K562 (cell line): Measurements from ENCODE around the gene ISG20L2. TPM values are rescaled to one million over a fixed set of nuclear protein-coding genes. Genes with fewer than 3 reads are reported as not detected.

ENCODE experiments used
- ATAC-seq: fragments of 200-7000 bp; cut with Tn5 transposase; 3 replicates; pipeline ENCODE4 v1.9.1; 2020; ENCODE audit warnings: moderate library complexity
- BruUV-seq: library from RNA; stranded (reverse); fragments of 400-500 nt; replicated peaks from 2 replicates; lab custom pipeline; 2021; lab: Mats Ljungman, UMichigan
- CTCF ChIA-PET: fragments of 300-600 bp; formaldehyde crosslinking; extraction: SDS; loops from one replicate; lab custom pipeline; 2021; ENCODE audit warnings: low intra/inter-chr PET ratio; lab: Yijun Ruan, JAX
- POLR2A ChIA-PET: fragments of 300-600, 350-650 bp; sonication (Branson Sonifier 250); formaldehyde crosslinking; extraction: SDS; loops from one replicate; lab custom pipeline; 2021; ENCODE audit warnings: antibody characterized with exemption, inconsistent platforms; lab: Yijun Ruan, JAX
- DNase-seq, 4 experiments: peaks; one replicate each; pipeline versions ENCODE4 v3.0.0 to v3.0.0-alpha.2; 2011 to 2018; ENCODE audit warnings: low spot score in 3 of 4, mixed read lengths in 3 of 4; ENCODE audit errors: extremely low read depth in 1 of 4
- FAIRE-seq: peaks from 2 replicates; lab custom pipeline; 2011; peaks lifted over from hg19 to GRCh38; lab: Jason Lieb, UNC
- H2AFZ ChIP-seq: 2 replicates; pipeline ENCODE4 v1.6.0; 2011; ENCODE audit warnings: low read depth, low read length, control low read depth, inconsistent platforms
- H3K27ac ChIP-seq: fragments of 200-600 bp; 3 replicates; pipeline ENCODE4 v1.8.0; 2011; ENCODE audit warnings: low read depth, mild to moderate bottlenecking, control low read depth, inconsistent platforms, low read length, moderate library complexity, mixed read lengths; ENCODE audit errors: extremely low read depth
- H3K27me3 ChIP-seq, 2 experiments: fragments of 300-600 bp in 1 of 2; 2 replicates in 1 of 2; 3 replicates in 1 of 2; pipeline versions ENCODE4 v1.6.0 to v1.8.0; 2011; ENCODE audit warnings: inconsistent platforms in 2 of 2, low read length in 2 of 2, mild to moderate bottlenecking in 1 of 2, mixed read lengths in 1 of 2, moderate library complexity in 1 of 2; ENCODE audit not compliant: control insufficient read depth in 2 of 2, insufficient read depth in 2 of 2
- H3K36me3 ChIP-seq: fragments of 300-600 bp; 3 replicates; pipeline ENCODE4 v1.8.0; 2011; ENCODE audit warnings: mild to moderate bottlenecking, low read length, inconsistent platforms; ENCODE audit not compliant: control insufficient read depth, insufficient read depth
- H3K4me1 ChIP-seq, 2 experiments: fragments of 200-600 bp in 1 of 2; replicated peaks in 1 of 2; 2 replicates in 1 of 2; 3 replicates in 1 of 2; pipeline versions ENCODE4 v1.5.1 to v1.8.0; 2011; ENCODE audit warnings: inconsistent platforms in 2 of 2, low read length in 2 of 2, mild to moderate bottlenecking in 1 of 2, mixed read lengths in 1 of 2, moderate library complexity in 1 of 2; ENCODE audit not compliant: control insufficient read depth in 2 of 2, insufficient read depth in 2 of 2
- H3K4me2 ChIP-seq: 2 replicates; pipeline ENCODE4 v1.6.1; 2011; ENCODE audit warnings: low read length, control low read depth, inconsistent platforms, mixed read lengths; ENCODE audit not compliant: insufficient read depth
- H3K4me3 ChIP-seq: fragments of 200-600 bp; sonication (generic), shearing (Covaris generic); 2 replicates; pipeline ENCODE4 v1.5.1; 2016; ENCODE audit warnings: control low read depth, inconsistent platforms
- H3K79me2 ChIP-seq: fragments of 200-600 bp; 3 replicates; pipeline ENCODE4 v1.8.0; 2011; ENCODE audit warnings: low read length, inconsistent platforms; ENCODE audit not compliant: control insufficient read depth, insufficient read depth
- H3K9ac ChIP-seq, 2 experiments: 2 replicates each; pipeline versions ENCODE4 v1.6.0 to v1.6.1; 2011; ENCODE audit warnings: low read depth in 2 of 2, low read length in 2 of 2, control low read depth in 1 of 2, inconsistent platforms in 1 of 2, mild to moderate bottlenecking in 1 of 2, mixed read lengths in 1 of 2; ENCODE audit not compliant: insufficient read depth in 1 of 2
- H3K9me1 ChIP-seq: one replicate; pipeline ENCODE4 v1.6.0; 2011; ENCODE audit warnings: inconsistent platforms, mild to moderate bottlenecking, low read length, moderate library complexity; ENCODE audit not compliant: control insufficient read depth, insufficient read depth
- H3K9me3 ChIP-seq: replicated peaks from 2 replicates; pipeline ENCODE4 v1.5.1; 2011; ENCODE audit warnings: low read depth, low read length, inconsistent platforms; ENCODE audit not compliant: control insufficient read depth, insufficient read depth
- H4K20me1 ChIP-seq: replicated peaks from 2 replicates; pipeline ENCODE4 v1.6.1; 2011; ENCODE audit warnings: low read length, inconsistent platforms, mixed read lengths; ENCODE audit not compliant: control insufficient read depth, insufficient read depth
- CHD4 ChIP-seq: fragments of 200-600 bp; sonication (generic); IDR thresholded peaks from 3 replicates; pipeline ENCODE4 v1.6.1; 2012; ENCODE audit warnings: low read depth, mild to moderate bottlenecking, mixed read lengths, low read length, inconsistent platforms; ENCODE audit not compliant: insufficient read depth, insufficient replicate concordance, poor library complexity, severe bottlenecking
- E2F3 ChIP-seq: fragments of 250-450 bp; sonication (Bioruptor Pico); IDR thresholded peaks from 2 replicates; pipeline ENCODE4 v1.4.0; 2020; ENCODE audit warnings: mild to moderate bottlenecking
- HNRNPUL1 ChIP-seq: fragments of 200-400 bp; formaldehyde crosslinking; IDR thresholded peaks from 2 replicates; pipeline ENCODE4 v1.6.1; 2017; ENCODE audit warnings: low read length
- KDM4B ChIP-seq, 2 experiments: fragments of 450-650 bp in 1 of 2; sonication (generic) in 1 of 2; IDR thresholded peaks; 2 replicates each; pipeline ENCODE4 v1.6.1; 2016 to 2017; ENCODE audit warnings: borderline replicate concordance in 2 of 2, antibody characterized with exemption in 1 of 2, low read depth in 1 of 2, mild to moderate bottlenecking in 1 of 2
- NR2F6 ChIP-seq: fragments of 450-650 bp; formaldehyde crosslinking; IDR thresholded peaks from 2 replicates; pipeline ENCODE4 v1.4.0; 2020; ENCODE audit warnings: mild to moderate bottlenecking
- POLR2AphosphoS5 ChIP-seq: IDR thresholded peaks from 2 replicates; pipeline ENCODE4 v1.6.1; 2011; ENCODE audit warnings: mild to moderate bottlenecking, low read depth, low read length, moderate library complexity; ENCODE audit not compliant: control insufficient read depth, insufficient read depth
- POLR2G ChIP-seq: fragments of 200-400 bp; formaldehyde crosslinking; IDR thresholded peaks from 2 replicates; pipeline ENCODE4 v1.6.1; 2017; ENCODE audit warnings: low read depth, mild to moderate bottlenecking, antibody characterized with exemption, low read length, moderate library complexity
- ZNF239 ChIP-seq: fragments of 250-450 bp; sonication (Bioruptor Pico); IDR thresholded peaks from 2 replicates; pipeline ENCODE4 v1.4.0; 2020; ENCODE audit warnings: mild to moderate bottlenecking
- ZNF644 ChIP-seq: fragments of 200-800 bp; sonication (Bioruptor generic); IDR thresholded peaks from 2 replicates; pipeline ENCODE4 v1.6.1; 2016; ENCODE audit warnings: low read depth, missing genetic modification characterization, missing compliant biosample characterization
- WGBS: fragments of 100-300 bp; shearing (Covaris generic); methylation state at CpG from one replicate; pipeline ENCODE4 v1.1.6; 2016; ENCODE audit warnings: low coverage, mixed read lengths; ENCODE audit not compliant: insufficient coverage; ENCODE audit errors: missing lambda C conversion rate; 5-methylcytosine and 5-hydroxymethylcytosine counted together
- in situ Hi-C: fragments of 300-500 bp; cut with MboI; formaldehyde crosslinking; loops from 4 replicates; pipeline ENCODE4 v1.15.0; 2018; ENCODE audit warnings: inconsistent platforms, mixed read lengths
- intact Hi-C: fragments of 100-400 bp; cut with micrococcal nuclease; formaldehyde crosslinking; loops from 2 replicates; pipeline ENCODE4 v1.14.2; 2022
- polyA plus RNA-seq, 8 experiments: library from polyadenylated mRNA; depleted of rRNA in 4 of 8; stranded (reverse) in 5 of 8; unstranded in 3 of 8; fragments of >200 nt; fragmentation: Nextera tagmentation in 2 of 8; fragmentation: Illumina TruSeq in 1 of 8; extraction: Ambion mirVana in 2 of 8; extraction: Trizol in 1 of 8; gene quantifications; 2 replicates each; pipeline versions ENCODE4 v1.2.1 to v1.2.3, GENCODE V29; 2011 to 2014; ENCODE audit warnings: inconsistent platforms in 1 of 8, missing spikeins in 1 of 8
- total RNA-seq, 7 experiments: library from RNA; depleted of rRNA in 6 of 7; stranded (reverse); fragments of >200 nt in 6 of 7; fragmentation: Illumina TruSeq in 2 of 7; extraction: Trizol in 2 of 7; gene quantifications; 2 replicates each; pipeline versions ENCODE4 v1.2.1 to v1.2.3, GENCODE V29; 2011 to 2021; ENCODE audit warnings: low replicate concordance in 1 of 7
- TF ChIP-seq, protein P1 (sequence below): fragments of 450-650 bp; IDR thresholded peaks from 2 replicates; pipeline ENCODE4 v1.6.1; 2016; ENCODE audit warnings: mild to moderate bottlenecking
- TF ChIP-seq, protein P2 (sequence below): fragments of 450-650 bp; IDR thresholded peaks from 2 replicates; pipeline ENCODE4 v1.6.1; 2016; ENCODE audit warnings: low read depth, mild to moderate bottlenecking, moderate library complexity
- TF ChIP-seq, protein P3 (sequence below): fragments of 250-450 bp; sonication (Bioruptor Pico); IDR thresholded peaks from 2 replicates; pipeline ENCODE4 v1.5.0; 2022; ENCODE audit warnings: mild to moderate bottlenecking
- TF ChIP-seq, protein P4 (sequence below): fragments of 250-450 bp; sonication (Bioruptor Pico); IDR thresholded peaks from 2 replicates; pipeline ENCODE4 v1.4.0; 2020; ENCODE audit warnings: mild to moderate bottlenecking

Gene ISG20L2
- total and polyA plus RNA-seq, 9 of the 15 experiments (the other 6 are each of a cell fraction or from before 2014, with no cell fraction given) = 21.3 to 130 (median 50.3) TPM

DNA sequence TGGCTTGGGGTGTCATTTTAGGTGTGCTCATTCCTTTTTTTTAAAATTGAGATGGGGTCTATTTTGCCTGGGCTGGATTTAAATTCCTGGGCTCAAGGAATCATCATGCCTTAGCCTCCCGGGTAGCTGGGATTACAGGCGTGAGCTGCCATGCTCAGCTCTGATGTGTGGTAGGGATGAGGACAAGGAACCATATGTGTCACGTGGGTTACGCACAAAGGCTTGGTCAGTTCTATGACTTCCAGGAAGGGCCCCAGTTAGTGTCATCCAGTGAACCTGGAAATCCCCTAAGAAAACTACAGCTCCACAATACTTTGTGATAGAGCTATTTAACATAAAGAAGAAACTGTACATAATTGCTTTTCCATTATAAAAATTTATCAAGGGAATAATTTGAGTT lies 7.0 kb downstream of the ISG20L2 start:
- ChIA-PET POLR2A (interaction anchor here (0.6 to 1.9 kb wide), 5 partner anchors 9 to 32 kb away, joined by 3 to 7 read pairs (median 4); no protein-coding TSS in a partner anchor), CTCF (interaction anchor here (0.7 kb wide), 2 partner anchors 32 to 333 kb away, joined by 3 to 4 read pairs; no protein-coding TSS in a partner anchor)
- peaks cover 65% of the 10 kb centered on the region for H3K36me3 ChIP-seq
- no peaks in the 10 kb centered on the region for H3K9me1 ChIP-seq
- no peak overlapping the region for H2AFZ ChIP-seq
- no peak overlapping the region for H3K27ac ChIP-seq
- 96% methylated on average over 4 of the region's 4 CpGs for WGBS
- H3K4me3 ChIP-seq = no peak overlapping the region
- no TSS peak for BruUV-seq
- H3K4me1 ChIP-seq = peaks cover 5 to 10% of the 10 kb centered on the region in 2 experiments; a peak in 2 of 5 replicates
- no peak for ATAC-seq
- no peak for FAIRE-seq
- TF ChIP-seq E2F3 (CRISPR knock-in tag) = no peak
- no peak for TF ChIP-seq NR2F6 (CRISPR knock-in tag)
- no peak for TF ChIP-seq POLR2G
- TF ChIP-seq, protein P1, sequence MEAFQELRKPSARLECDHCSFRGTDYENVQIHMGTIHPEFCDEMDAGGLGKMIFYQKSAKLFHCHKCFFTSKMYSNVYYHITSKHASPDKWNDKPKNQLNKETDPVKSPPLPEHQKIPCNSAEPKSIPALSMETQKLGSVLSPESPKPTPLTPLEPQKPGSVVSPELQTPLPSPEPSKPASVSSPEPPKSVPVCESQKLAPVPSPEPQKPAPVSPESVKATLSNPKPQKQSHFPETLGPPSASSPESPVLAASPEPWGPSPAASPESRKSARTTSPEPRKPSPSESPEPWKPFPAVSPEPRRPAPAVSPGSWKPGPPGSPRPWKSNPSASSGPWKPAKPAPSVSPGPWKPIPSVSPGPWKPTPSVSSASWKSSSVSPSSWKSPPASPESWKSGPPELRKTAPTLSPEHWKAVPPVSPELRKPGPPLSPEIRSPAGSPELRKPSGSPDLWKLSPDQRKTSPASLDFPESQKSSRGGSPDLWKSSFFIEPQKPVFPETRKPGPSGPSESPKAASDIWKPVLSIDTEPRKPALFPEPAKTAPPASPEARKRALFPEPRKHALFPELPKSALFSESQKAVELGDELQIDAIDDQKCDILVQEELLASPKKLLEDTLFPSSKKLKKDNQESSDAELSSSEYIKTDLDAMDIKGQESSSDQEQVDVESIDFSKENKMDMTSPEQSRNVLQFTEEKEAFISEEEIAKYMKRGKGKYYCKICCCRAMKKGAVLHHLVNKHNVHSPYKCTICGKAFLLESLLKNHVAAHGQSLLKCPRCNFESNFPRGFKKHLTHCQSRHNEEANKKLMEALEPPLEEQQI = no peak
- TF ChIP-seq ZNF644 (tag) = no peak
- no peak for TF ChIP-seq KDM4B (IDR thresholded peaks at IDR 0.05; ENCODE audit: borderline replicate concordance in 2 of 2, low read depth in 1 of 2)
- TF ChIP-seq CHD4 = no peak
- no peak for TF ChIP-seq ZNF239 (CRISPR knock-in tag)
- TF ChIP-seq, protein P2, sequence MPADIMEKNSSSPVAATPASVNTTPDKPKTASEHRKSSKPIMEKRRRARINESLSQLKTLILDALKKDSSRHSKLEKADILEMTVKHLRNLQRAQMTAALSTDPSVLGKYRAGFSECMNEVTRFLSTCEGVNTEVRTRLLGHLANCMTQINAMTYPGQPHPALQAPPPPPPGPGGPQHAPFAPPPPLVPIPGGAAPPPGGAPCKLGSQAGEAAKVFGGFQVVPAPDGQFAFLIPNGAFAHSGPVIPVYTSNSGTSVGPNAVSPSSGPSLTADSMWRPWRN = no peak
- TF ChIP-seq POLR2AphosphoS5 = no peak
- TF ChIP-seq HNRNPUL1 = no peak
- TF ChIP-seq, protein P3, sequence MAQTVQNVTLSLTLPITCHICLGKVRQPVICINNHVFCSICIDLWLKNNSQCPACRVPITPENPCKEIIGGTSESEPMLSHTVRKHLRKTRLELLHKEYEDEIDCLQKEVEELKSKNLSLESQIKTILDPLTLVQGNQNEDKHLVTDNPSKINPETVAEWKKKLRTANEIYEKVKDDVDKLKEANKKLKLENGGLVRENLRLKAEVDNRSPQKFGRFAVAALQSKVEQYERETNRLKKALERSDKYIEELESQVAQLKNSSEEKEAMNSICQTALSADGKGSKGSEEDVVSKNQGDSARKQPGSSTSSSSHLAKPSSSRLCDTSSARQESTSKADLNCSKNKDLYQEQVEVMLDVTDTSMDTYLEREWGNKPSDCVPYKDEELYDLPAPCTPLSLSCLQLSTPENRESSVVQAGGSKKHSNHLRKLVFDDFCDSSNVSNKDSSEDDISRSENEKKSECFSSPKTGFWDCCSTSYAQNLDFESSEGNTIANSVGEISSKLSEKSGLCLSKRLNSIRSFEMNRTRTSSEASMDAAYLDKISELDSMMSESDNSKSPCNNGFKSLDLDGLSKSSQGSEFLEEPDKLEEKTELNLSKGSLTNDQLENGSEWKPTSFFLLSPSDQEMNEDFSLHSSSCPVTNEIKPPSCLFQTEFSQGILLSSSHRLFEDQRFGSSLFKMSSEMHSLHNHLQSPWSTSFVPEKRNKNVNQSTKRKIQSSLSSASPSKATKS (CRISPR knock-in tag) = no peak
- TF ChIP-seq, protein P4, sequence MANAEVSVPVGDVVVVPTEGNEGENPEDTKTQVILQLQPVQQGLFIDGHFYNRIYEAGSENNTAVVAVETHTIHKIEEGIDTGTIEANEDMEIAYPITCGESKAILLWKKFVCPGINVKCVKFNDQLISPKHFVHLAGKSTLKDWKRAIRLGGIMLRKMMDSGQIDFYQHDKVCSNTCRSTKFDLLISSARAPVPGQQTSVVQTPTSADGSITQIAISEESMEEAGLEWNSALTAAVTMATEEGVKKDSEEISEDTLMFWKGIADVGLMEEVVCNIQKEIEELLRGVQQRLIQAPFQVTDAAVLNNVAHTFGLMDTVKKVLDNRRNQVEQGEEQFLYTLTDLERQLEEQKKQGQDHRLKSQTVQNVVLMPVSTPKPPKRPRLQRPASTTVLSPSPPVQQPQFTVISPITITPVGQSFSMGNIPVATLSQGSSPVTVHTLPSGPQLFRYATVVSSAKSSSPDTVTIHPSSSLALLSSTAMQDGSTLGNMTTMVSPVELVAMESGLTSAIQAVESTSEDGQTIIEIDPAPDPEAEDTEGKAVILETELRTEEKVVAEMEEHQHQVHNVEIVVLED (CRISPR knock-in tag) = no peak
- intact Hi-C loops (no loop called here), in situ Hi-C loops (no loop called here)
- H3K79me2 ChIP-seq = peaks cover 43% of the 10 kb centered on the region
- H4K20me1 ChIP-seq = peaks cover 22% of the 10 kb centered on the region; the same call in 1 of the 2 replicates
- no peak for DNase-seq
- no peak overlapping the region for H3K4me2 ChIP-seq
- no peaks in the 10 kb centered on the region for H3K27me3 ChIP-seq
- no peak overlapping the region for H3K9ac ChIP-seq
- no peaks in the 10 kb centered on the region for H3K9me3 ChIP-seq
